DMS53 treated with DMSO at 0.1 percent for 48 hours (cell line): Measurements from ENCODE around the gene INPP5B.
"Not testable (repeated sequence)": the region's sequence is repeated elsewhere in the genome, so short reads cannot be mapped to it uniquely, and the experiment has no call there.

Experiments
- DNase-seq: peaks from one replicate; lab custom pipeline; 2025; ENCODE audit not compliant: unreplicated experiment; lab: John Stamatoyannopoulos, UW

Gene INPP5B

GRCh38 chr1:37948166-37948565 is 1.3 kb upstream of the INPP5B start:
- no peak for DNase-seq

- no peak for DNase-seq
Measured at GRCh38 chr1:37947364-37947763, 511 bp upstream of the INPP5B start.

- no peak for DNase-seq
Measured at GRCh38 chr1:37945743-37946702, 830 bp downstream of the INPP5B start.

GRCh38 chr1:37945251-37945650 is 1.6 kb downstream of the INPP5B start:
- DNase-seq = no peak

GRCh38 chr1:37944816-37945215 is 2.0 kb downstream of the INPP5B start:
- no peak for DNase-seq

- DNase-seq = no peak
Measured at GRCh38 chr1:37944086-37944763, 2.6 kb downstream of the INPP5B start.

- peak; percentile 98 for DNase-seq
Measured at GRCh38 chr1:37940299-37940947, 6.4 kb downstream of the INPP5B start.

- not testable (repeated sequence) for DNase-seq
Measured at GRCh38 chr1:37936760-37937159, 10.1 kb downstream of the INPP5B start.

GRCh38 chr1:37932759-37933158 is 14.1 kb downstream of the INPP5B start:
- DNase-seq = no peak

GRCh38 chr1:37931361-37932158 is 15.3 kb downstream of the INPP5B start:
- DNase-seq = peak; percentile 96

- DNase-seq = no peak
Measured at GRCh38 chr1:37931102-37931360, 15.8 kb downstream of the INPP5B start.

GRCh38 chr1:37930246-37931101 is 16.4 kb downstream of the INPP5B start:
- DNase-seq = no peak

- DNase-seq = no peak
Measured at GRCh38 chr1:37926038-37926924, 20.6 kb downstream of the INPP5B start.

GRCh38 chr1:37925316-37925715 is 21.5 kb downstream of the INPP5B start:
- no peak for DNase-seq

- no peak for DNase-seq
Measured at GRCh38 chr1:37923551-37923889, 23.3 kb downstream of the INPP5B start.

- no peak for DNase-seq
Measured at GRCh38 chr1:37922767-37923550, 23.9 kb downstream of the INPP5B start.

GRCh38 chr1:37919277-37919676 is 27.6 kb downstream of the INPP5B start:
- no peak for DNase-seq

- no peak for DNase-seq
Measured at GRCh38 chr1:37915476-37916093, 31.3 kb downstream of the INPP5B start.
